Progenitor cell of endocrine pancreas (in vitro differentiated cells): ENCODE results near the gene LATS2. TPM values are rescaled to one million over a fixed set of nuclear protein-coding genes. Genes with fewer than 3 reads are reported as not detected.
A peak's percentile ranks its signal among the peaks of the same experiment; 100 is the strongest.
"Not testable (repeated sequence)": the region's sequence is repeated elsewhere in the genome, so short reads cannot be mapped to it uniquely, and the experiment has no call there.

Experiments used
- DNase-seq: peaks from one replicate; pipeline ENCODE4 v3.0.0; 2021; ENCODE audit warnings: low spot score; ENCODE audit not compliant: unreplicated experiment
- H3K27ac Mint-ChIP-seq: 2 replicates; pipeline ENCODE4 v1.8.0; 2021; ENCODE audit warnings: mild to moderate bottlenecking, moderate library complexity, mixed read lengths
- H3K27me3 Mint-ChIP-seq: 2 replicates; pipeline ENCODE4 v1.8.0; 2021; ENCODE audit warnings: mixed read lengths
- H3K36me3 Mint-ChIP-seq: 2 replicates; pipeline ENCODE4 v1.8.0; 2022; ENCODE audit warnings: mixed read lengths; ENCODE audit not compliant: insufficient read depth
- H3K4me1 Mint-ChIP-seq: 2 replicates; pipeline ENCODE4 v1.8.0; 2021; ENCODE audit warnings: low read depth, mixed read lengths
- H3K4me3 Mint-ChIP-seq: 2 replicates; pipeline ENCODE4 v1.8.0; 2021; ENCODE audit warnings: low read depth, mild to moderate bottlenecking, moderate library complexity, mixed read lengths
- H3K9me3 Mint-ChIP-seq: 2 replicates; pipeline ENCODE4 v1.8.0; 2021; ENCODE audit warnings: low read depth, mixed read lengths
- total RNA-seq: library from RNA; stranded (reverse); gene quantifications from 2 replicates; pipeline ENCODE4 v1.2.1, GENCODE V29; 2021
- TF ChIP-seq, protein P1 (sequence below): fragments of 200-600 bp; sonication (generic); IDR thresholded peaks from one replicate; pipeline ENCODE4 v1.5.0; 2021; ENCODE audit warnings: antibody characterized with exemption, mild to moderate bottlenecking; ENCODE audit not compliant: unreplicated experiment

Gene LATS2
- total RNA-seq, 1 donor from 2014 or later = 15.2 TPM

DNA sequence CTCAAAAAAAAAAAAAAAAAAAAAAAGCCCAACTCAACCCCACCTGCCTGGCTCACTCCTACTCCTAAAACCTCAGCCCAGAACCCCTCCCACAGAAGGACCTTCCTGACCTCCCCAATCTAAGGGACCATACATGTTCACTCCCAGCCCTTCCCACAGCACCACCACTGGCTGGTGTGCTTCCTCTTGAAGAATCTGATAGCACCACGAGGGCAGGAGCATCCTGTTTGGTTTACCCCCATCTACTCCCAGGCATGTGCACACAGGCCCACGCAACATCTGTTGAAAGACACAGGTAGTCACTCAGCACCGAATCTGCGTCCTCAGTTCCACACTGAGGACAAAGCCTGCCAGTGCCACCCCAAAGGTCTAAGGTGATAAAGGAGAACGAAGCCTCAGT, 8.2 kb downstream of the LATS2 start:
- Mint-ChIP-seq H3K9me3 (no peaks in the 10 kb centered on the region), H3K27me3 (no peaks in the 10 kb centered on the region), H3K4me3 (no peak overlapping the region), H3K4me1 (no peaks in the 10 kb centered on the region), H3K36me3 (no peaks in the 10 kb centered on the region), H3K27ac (peak overlapping the region; percentile 33)
- TF ChIP-seq, protein P1, sequence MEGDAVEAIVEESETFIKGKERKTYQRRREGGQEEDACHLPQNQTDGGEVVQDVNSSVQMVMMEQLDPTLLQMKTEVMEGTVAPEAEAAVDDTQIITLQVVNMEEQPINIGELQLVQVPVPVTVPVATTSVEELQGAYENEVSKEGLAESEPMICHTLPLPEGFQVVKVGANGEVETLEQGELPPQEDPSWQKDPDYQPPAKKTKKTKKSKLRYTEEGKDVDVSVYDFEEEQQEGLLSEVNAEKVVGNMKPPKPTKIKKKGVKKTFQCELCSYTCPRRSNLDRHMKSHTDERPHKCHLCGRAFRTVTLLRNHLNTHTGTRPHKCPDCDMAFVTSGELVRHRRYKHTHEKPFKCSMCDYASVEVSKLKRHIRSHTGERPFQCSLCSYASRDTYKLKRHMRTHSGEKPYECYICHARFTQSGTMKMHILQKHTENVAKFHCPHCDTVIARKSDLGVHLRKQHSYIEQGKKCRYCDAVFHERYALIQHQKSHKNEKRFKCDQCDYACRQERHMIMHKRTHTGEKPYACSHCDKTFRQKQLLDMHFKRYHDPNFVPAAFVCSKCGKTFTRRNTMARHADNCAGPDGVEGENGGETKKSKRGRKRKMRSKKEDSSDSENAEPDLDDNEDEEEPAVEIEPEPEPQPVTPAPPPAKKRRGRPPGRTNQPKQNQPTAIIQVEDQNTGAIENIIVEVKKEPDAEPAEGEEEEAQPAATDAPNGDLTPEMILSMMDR = no peak
- DNase-seq = no peak

DNA sequence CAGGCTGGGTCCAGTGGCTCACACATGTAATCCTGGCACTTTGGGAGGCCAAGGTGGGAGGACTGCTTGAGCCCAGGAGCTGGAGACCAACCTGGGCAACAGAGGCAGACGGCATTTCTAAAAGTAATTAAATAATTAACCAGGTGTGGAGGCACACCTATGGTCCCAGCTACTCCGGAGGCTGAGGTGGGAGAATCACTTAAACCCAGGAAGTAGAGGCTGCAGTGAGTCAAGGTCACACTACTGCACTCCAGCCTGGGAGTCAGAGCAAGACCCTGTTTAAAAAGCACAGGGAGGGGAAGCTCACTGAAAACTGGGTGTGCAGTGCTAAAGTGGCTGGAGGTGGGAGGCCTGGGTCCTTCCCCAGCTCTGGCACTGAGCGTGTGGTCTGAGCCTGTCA, 9.7 kb downstream of the LATS2 start:
- DNase-seq = no peak
- no peak overlapping the region for H3K27ac Mint-ChIP-seq
- H3K27me3 Mint-ChIP-seq = no peaks in the 10 kb centered on the region
- no peaks in the 10 kb centered on the region for H3K9me3 Mint-ChIP-seq
- H3K4me3 Mint-ChIP-seq = no peak overlapping the region
- TF ChIP-seq, protein P1 = no peak
- no peaks in the 10 kb centered on the region for H3K4me1 Mint-ChIP-seq
- no peaks in the 10 kb centered on the region for H3K36me3 Mint-ChIP-seq

DNA sequence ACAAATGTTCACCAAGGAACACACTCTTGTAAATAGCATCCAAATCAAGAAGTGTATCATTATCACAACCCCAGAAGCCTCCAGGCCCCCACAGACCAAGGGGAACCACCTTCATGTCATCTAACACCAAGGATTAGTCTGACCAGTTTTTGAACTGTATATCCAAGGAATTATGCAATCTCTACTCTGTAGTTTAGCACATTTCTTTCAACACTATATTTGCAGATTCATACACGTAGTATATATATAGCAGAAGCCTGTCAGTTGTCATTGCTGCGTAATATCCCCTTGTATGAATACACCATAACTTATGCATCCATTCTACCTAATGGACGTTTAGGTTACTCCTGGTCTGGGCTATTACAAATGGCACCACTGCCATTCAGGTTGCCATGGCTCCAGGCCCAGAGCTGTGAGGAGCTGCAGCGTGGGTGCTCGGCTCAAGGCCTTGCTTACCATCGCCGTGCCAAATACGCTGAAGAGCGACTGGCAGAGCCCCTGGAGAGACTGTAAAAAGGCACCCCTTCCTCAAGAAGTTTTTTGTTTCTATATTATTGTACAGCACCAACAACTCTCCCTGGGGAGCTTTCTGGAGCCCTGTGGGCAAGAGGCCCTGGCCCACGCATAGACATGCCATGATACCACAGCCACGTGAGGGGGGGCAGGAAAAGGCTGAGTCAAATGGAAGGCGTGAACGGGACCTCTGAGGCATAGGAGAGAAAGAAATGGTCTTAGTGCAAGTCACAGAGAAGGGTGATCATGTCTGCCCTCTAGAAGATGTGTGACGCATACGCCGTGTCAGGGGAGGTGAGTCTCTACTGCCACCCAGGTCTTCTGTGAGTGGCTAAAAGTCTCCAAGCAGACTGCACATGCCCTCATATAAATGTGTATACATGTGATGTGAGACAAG, 10.8 kb downstream of the LATS2 start:
- Mint-ChIP-seq H3K9me3 (no peaks in the 10 kb centered on the region), H3K4me3 (no peak overlapping the region), H3K27me3 (no peaks in the 10 kb centered on the region), H3K4me1 (no peaks in the 10 kb centered on the region), H3K36me3 (no peaks in the 10 kb centered on the region), H3K27ac (no peak overlapping the region)
- TF ChIP-seq, protein P1 = no peak
- DNase-seq = no peak

DNA sequence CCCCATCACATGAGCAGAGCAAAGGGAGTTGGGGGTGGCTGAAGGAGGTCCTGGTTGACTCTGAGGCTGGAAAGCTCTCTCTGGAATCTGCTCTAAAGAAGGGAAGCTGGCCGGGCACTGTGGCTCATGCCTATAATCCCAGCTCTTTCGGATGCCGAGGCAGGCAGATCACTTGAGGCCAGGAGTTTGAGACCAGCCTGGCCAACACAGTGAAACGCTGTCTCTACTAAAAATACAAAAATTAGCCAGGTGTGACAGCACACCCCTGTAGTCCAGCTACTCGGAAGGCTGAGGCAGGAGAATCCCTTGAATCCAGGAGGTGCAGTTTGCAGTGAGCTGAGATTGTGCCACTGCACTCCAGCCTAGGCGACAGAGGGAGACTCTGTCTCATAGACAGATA, 11.7 kb downstream of the LATS2 start:
- DNase-seq, H3K36me3 Mint-ChIP-seq, H3K27ac Mint-ChIP-seq, H3K4me1 Mint-ChIP-seq, H3K27me3 Mint-ChIP-seq, H3K4me3 Mint-ChIP-seq, H3K9me3 Mint-ChIP-seq: not testable (repeated sequence)

DNA sequence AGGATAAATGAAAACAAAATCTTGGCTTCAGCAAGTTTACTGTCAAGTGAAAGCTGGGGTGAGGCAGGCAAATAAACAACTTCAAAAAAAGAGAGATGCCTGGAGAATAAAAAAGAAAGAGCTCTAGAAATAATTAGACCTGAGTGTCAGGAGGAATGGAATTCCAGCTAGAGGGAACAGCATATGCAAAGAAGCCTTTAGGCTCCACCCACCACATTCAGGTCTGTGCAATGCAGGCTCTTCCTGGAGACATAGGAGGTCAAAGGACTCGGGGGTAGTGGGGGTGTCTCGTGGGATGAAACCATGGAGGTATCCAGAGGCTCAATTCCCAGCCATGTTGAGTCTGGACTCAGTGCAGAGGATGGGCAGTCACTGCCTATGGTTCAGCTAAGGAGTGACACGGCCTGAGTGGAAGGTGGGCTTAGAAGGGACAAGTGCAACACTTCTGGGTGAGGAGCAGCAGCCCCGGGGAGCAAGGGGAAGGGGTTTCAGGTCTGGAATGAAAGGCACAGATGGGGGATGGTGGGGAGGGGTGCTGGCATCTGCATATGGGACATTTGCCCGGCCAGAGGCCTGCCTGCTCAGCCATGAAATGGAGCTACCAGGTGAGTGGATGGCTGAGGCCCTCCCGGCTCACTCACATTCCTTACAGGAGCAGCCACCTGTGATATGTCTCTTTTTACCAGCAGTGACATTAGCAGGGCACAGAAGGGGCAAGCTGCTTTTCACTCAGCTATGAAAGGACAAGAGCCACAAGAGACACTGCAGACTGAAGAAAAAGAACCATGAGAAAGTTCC, 12.3 kb downstream of the LATS2 start:
- no peak overlapping the region for H3K27ac Mint-ChIP-seq
- no peak for DNase-seq
- H3K4me1 Mint-ChIP-seq = no peaks in the 10 kb centered on the region

More for the DNA sequence above, 12.3 kb downstream of the LATS2 start:
- TF ChIP-seq, protein P1 = no peak
- Mint-ChIP-seq H3K36me3 (peaks cover 5% of the 10 kb centered on the region), H3K27me3 (no peaks in the 10 kb centered on the region), H3K4me3 (no peak overlapping the region), H3K9me3 (no peaks in the 10 kb centered on the region)
